Bronchial epithelial cell (primary cell): ENCODE data around the gene VDR. TPM values are rescaled to one million over a fixed set of nuclear protein-coding genes. Genes with fewer than 3 reads are reported as not detected.
"Not testable (repeated sequence)": the region's sequence is repeated elsewhere in the genome, so short reads cannot be mapped to it uniquely, and the experiment has no call there.

ENCODE experiments used
- DNase-seq: peaks from one replicate; pipeline ENCODE4 v3.0.0-alpha.2; 2010; ENCODE audit warnings: low read depth
- FAIRE-seq: peaks from 2 replicates; lab custom pipeline; 2011; peaks lifted over from hg19 to GRCh38; lab: Jason Lieb, UNC
- H3K27me3 ChIP-seq: 2 replicates; pipeline ENCODE4 v1.5.1; 2011; ENCODE audit warnings: low read length; ENCODE audit not compliant: control insufficient read depth, insufficient read depth
- H3K36me3 ChIP-seq: 2 replicates; pipeline ENCODE4 v1.5.1; 2011; ENCODE audit warnings: low read length; ENCODE audit not compliant: control insufficient read depth, insufficient read depth
- H3K4me3 ChIP-seq: 2 replicates; pipeline ENCODE4 v1.5.1; 2011; ENCODE audit warnings: mild to moderate bottlenecking, low read depth, low read length, control low read depth
- CTCF ChIP-seq: IDR thresholded peaks from 2 replicates; pipeline ENCODE4 v1.5.1; 2011; ENCODE audit warnings: mild to moderate bottlenecking, moderate library complexity, low read length, control low read depth, inconsistent platforms; ENCODE audit not compliant: insufficient read depth, severe bottlenecking
- total RNA-seq: library from RNA; depleted of rRNA; stranded (reverse); fragments of >200 nt; gene quantifications from 2 replicates; pipeline ENCODE4 v1.2.1, GENCODE V29; 2014

The VDR gene
- total RNA-seq, 1 donor from 2014 or later: 3.4 TPM

GRCh38 chr12:47843226-47843980, 61.4 kb downstream of the VDR start:
- Histone ChIP-seq H3K4me3 (no peak overlapping the region), H3K36me3 (peaks cover 12% of the 10 kb centered on the region), H3K27me3 (no peaks in the 10 kb centered on the region)
- TF ChIP-seq CTCF: no peak
- no peak for FAIRE-seq
- DNase-seq: no peak

GRCh38 chr12:47842543-47842942, 62.3 kb downstream of the VDR start:
- H3K36me3 ChIP-seq: peaks cover 12% of the 10 kb centered on the region
- DNase-seq, H3K4me3 ChIP-seq, FAIRE-seq, H3K27me3 ChIP-seq: not testable (repeated sequence)

GRCh38 chr12:47841910-47842309, 62.9 kb downstream of the VDR start:
- H3K36me3 ChIP-seq: peaks cover 12% of the 10 kb centered on the region
- no peak for TF ChIP-seq CTCF
- no peak overlapping the region for H3K4me3 ChIP-seq
- no peaks in the 10 kb centered on the region for H3K27me3 ChIP-seq
- DNase-seq: no peak
- FAIRE-seq: no peak

- no peak for TF ChIP-seq CTCF
- Histone ChIP-seq H3K4me3 (no peak overlapping the region), H3K36me3 (peaks cover 10% of the 10 kb centered on the region), H3K27me3 (no peaks in the 10 kb centered on the region)
- FAIRE-seq (no peak), DNase-seq (no peak)
Observed at GRCh38 chr12:47841501-47841900, 63.3 kb downstream of the VDR start.

- no peak for DNase-seq
- FAIRE-seq: no peak
- H3K4me3 ChIP-seq: no peak overlapping the region
- H3K36me3 ChIP-seq: peaks cover 5% of the 10 kb centered on the region
- H3K27me3 ChIP-seq: no peaks in the 10 kb centered on the region
- TF ChIP-seq CTCF: no peak
Observed at GRCh38 chr12:47840571-47840970, 64.2 kb downstream of the VDR start.

- Histone ChIP-seq H3K27me3 (no peaks in the 10 kb centered on the region), H3K4me3 (no peak overlapping the region), H3K36me3 (peaks cover 3% of the 10 kb centered on the region)
- DNase-seq (no peak), FAIRE-seq (no peak)
- no peak for TF ChIP-seq CTCF
Observed at GRCh38 chr12:47839214-47839876, 65.4 kb downstream of the VDR start.
